Measurements from ENCODE around the gene PPP1R7. TPM values are rescaled to one million over a fixed set of nuclear protein-coding genes. Genes with fewer than 3 reads are reported as not detected.

PPP1R7 gene
- total RNA-seq, 3 donors from 2014 or later (not counting 1 experiment from before 2014, with no cell fraction given) = 57.8 to 66.3 (median 60.4) TPM

- Mint-ChIP-seq H3K27me3 (ENCODE audit: low read depth in 2 of 2) (no peaks in the 10 kb centered on the region), H3K27ac (no peak overlapping the region), H3K9me3 (peaks cover 6 to 13% of the 10 kb centered on the region in 2 donors), H3K4me3 (no peak overlapping the region), H3K36me3 (peaks cover 35% of the 10 kb centered on the region), H3K4me1 (no peaks in the 10 kb centered on the region)
- Histone ChIP-seq H3K4me3 (ENCODE audit: low read length) (no peak overlapping the region), H3K27me3 (ENCODE audit: control insufficient read depth, insufficient read depth, low read length) (no peaks in the 10 kb centered on the region), H3K4me1 (ENCODE audit: control insufficient read depth, insufficient read depth, low read length) (no peaks in the 10 kb centered on the region), H3K27ac (ENCODE audit: low read length) (no peak overlapping the region), H3K9me3 (ENCODE audit: control insufficient read depth, insufficient read depth, low read length) (no peaks in the 10 kb centered on the region), H3K36me3 (ENCODE audit: control insufficient read depth, insufficient read depth, low read length) (peaks cover 46% of the 10 kb centered on the region)
- TF ChIP-seq CTCF (IDR thresholded peaks at IDR 0.05) = no peak
- ATAC-seq (no peak), DNase-seq (no peak)
- intact Hi-C loops (cut with micrococcal nuclease) = no loop called here
- WGBS (ENCODE audit: insufficient coverage) = 100% methylated on average over 2 of the region's 2 CpGs
Measured at GRCh38 chr2:241173557-241173956, 23.3 kb downstream of the PPP1R7 start.

- TF ChIP-seq CTCF (IDR thresholded peaks at IDR 0.05) = no peak
- no peaks in the 10 kb centered on the region for H3K9me3 ChIP-seq (ENCODE audit: control insufficient read depth, insufficient read depth, low read length)
- no peaks in the 10 kb centered on the region for H3K27me3 Mint-ChIP-seq (ENCODE audit: low read depth in 2 of 2)
- H3K27ac ChIP-seq (ENCODE audit: low read length) = no peak overlapping the region
- DNase-seq (no peak), ATAC-seq (no peak)
- H3K4me1 ChIP-seq (ENCODE audit: control insufficient read depth, insufficient read depth, low read length) = no peaks in the 10 kb centered on the region
- intact Hi-C loops (cut with micrococcal nuclease) = no loop called here
- no peak overlapping the region for H3K4me3 ChIP-seq (ENCODE audit: low read length)
- H3K4me3 Mint-ChIP-seq = no peak overlapping the region
- 98% methylated on average over 12 of the region's 12 CpGs for WGBS (ENCODE audit: insufficient coverage)
- H3K27ac Mint-ChIP-seq = no peak overlapping the region
- H3K27me3 ChIP-seq (ENCODE audit: control insufficient read depth, insufficient read depth, low read length) = no peaks in the 10 kb centered on the region
- no peaks in the 10 kb centered on the region for H3K9me3 Mint-ChIP-seq
- H3K4me1 Mint-ChIP-seq = no peaks in the 10 kb centered on the region
- peaks cover 15% of the 10 kb centered on the region for H3K36me3 Mint-ChIP-seq
- H3K36me3 ChIP-seq (ENCODE audit: control insufficient read depth, insufficient read depth, low read length) = peaks cover 23% of the 10 kb centered on the region
Measured at GRCh38 chr2:241177526-241178334, 27.5 kb downstream of the PPP1R7 start.

GRCh38 chr2:241178961-241179360 is 28.7 kb downstream of the PPP1R7 start:
- Mint-ChIP-seq H3K27ac (no peak overlapping the region), H3K4me1 (no peaks in the 10 kb centered on the region), H3K4me3 (no peak overlapping the region), H3K27me3 (ENCODE audit: low read depth in 2 of 2) (no peaks in the 10 kb centered on the region), H3K9me3 (no peaks in the 10 kb centered on the region), H3K36me3 (peaks cover 10% of the 10 kb centered on the region)
- Histone ChIP-seq H3K4me3 (ENCODE audit: low read length) (no peak overlapping the region), H3K27me3 (ENCODE audit: control insufficient read depth, insufficient read depth, low read length) (no peaks in the 10 kb centered on the region), H3K27ac (ENCODE audit: low read length) (no peak overlapping the region), H3K36me3 (ENCODE audit: control insufficient read depth, insufficient read depth, low read length) (peaks cover 23% of the 10 kb centered on the region), H3K9me3 (ENCODE audit: control insufficient read depth, insufficient read depth, low read length) (no peaks in the 10 kb centered on the region), H3K4me1 (ENCODE audit: control insufficient read depth, insufficient read depth, low read length) (no peaks in the 10 kb centered on the region)
- DNase-seq (no peak), ATAC-seq (no peak)
- intact Hi-C loops (cut with micrococcal nuclease) = no loop called here
- WGBS (ENCODE audit: insufficient coverage) = 96% methylated on average over 4 of the region's 4 CpGs
- no peak for TF ChIP-seq CTCF (IDR thresholded peaks at IDR 0.05)

- 80% methylated on average over 1 of the region's 4 CpGs for WGBS (ENCODE audit: insufficient coverage)
- ATAC-seq = no peak
- Mint-ChIP-seq H3K9me3 (no peaks in the 10 kb centered on the region), H3K36me3 (peaks cover 7% of the 10 kb centered on the region), H3K4me3 (no peak overlapping the region), H3K27me3 (ENCODE audit: low read depth in 2 of 2) (no peaks in the 10 kb centered on the region), H3K4me1 (no peaks in the 10 kb centered on the region), H3K27ac (no peak overlapping the region)
- no peak overlapping the region for H3K27ac ChIP-seq (ENCODE audit: low read length)
- H3K27me3 ChIP-seq (ENCODE audit: control insufficient read depth, insufficient read depth, low read length) = no peaks in the 10 kb centered on the region
- intact Hi-C loops (cut with micrococcal nuclease) = no loop called here
- no peaks in the 10 kb centered on the region for H3K9me3 ChIP-seq (ENCODE audit: control insufficient read depth, insufficient read depth, low read length)
- peaks cover 18% of the 10 kb centered on the region for H3K36me3 ChIP-seq (ENCODE audit: control insufficient read depth, insufficient read depth, low read length)
- no peak for TF ChIP-seq CTCF (IDR thresholded peaks at IDR 0.05)
- no peak for DNase-seq
- no peak overlapping the region for H3K4me3 ChIP-seq (ENCODE audit: low read length)
- H3K4me1 ChIP-seq (ENCODE audit: control insufficient read depth, insufficient read depth, low read length) = no peaks in the 10 kb centered on the region
Measured at GRCh38 chr2:241179899-241180298, 29.6 kb downstream of the PPP1R7 start.
